Measurements from ENCODE around the gene SMIM10L2A. TPM values are rescaled to one million over a fixed set of nuclear protein-coding genes. Genes with fewer than 3 reads are reported as not detected.
A peak's percentile ranks its signal among the peaks of the same experiment; 100 is the strongest.
"Not testable (repeated sequence)": the region's sequence is repeated elsewhere in the genome, so short reads cannot be mapped to it uniquely, and the experiment has no call there.

SMIM10L2A gene
- total and polyA plus RNA-seq, 4 donors = 11.0 to 47.0 (median 28.0) TPM

DNA sequence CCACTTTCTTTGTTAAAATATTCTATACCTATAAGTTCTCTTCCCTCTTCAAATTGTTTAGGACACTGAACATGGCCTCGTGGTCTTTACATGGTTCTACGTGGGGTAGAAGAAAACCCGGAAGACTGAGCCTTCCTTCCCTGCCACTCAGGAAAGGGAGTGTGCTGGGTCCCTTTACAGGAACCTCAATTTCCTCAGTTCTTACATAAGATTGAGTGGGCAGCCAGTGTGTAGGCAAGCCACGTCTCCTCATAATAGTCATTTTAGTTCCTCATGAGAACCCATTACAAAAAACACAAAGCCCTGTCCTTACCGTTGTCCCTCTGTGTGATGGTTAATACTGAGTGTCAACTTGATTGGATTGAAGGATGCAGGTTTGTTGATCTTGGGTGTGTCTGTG, 28.7 kb upstream of the SMIM10L2A start:
- no peak for DNase-seq (ENCODE audit: low read depth in 4 of 6, low spot score in 6 of 6)
- H3K27me3 ChIP-seq (ENCODE audit: control insufficient read depth, insufficient read depth, low read length) = no peaks in the 10 kb centered on the region
- H3K36me3 ChIP-seq (ENCODE audit: control insufficient read depth, insufficient read depth, low read length) = no peaks in the 10 kb centered on the region
- H3K4me3 ChIP-seq (ENCODE audit: low read depth, low read length) = no peak overlapping the region
- no peak overlapping the region for H3K27ac ChIP-seq (ENCODE audit: low read depth, low read length)
- no peaks in the 10 kb centered on the region for H3K4me1 ChIP-seq (ENCODE audit: control insufficient read depth, insufficient read depth, low read length)
- H3K9me3 ChIP-seq (ENCODE audit: control insufficient read depth, insufficient read depth, low read length) = no peaks in the 10 kb centered on the region
- WGBS (ENCODE audit: insufficient coverage) = no CpG with 5 or more reads among the region's 5 CpGs

GRCh38 chrX:135395064-135395463, 26.7 kb upstream of the SMIM10L2A start:
- no peak for DNase-seq (ENCODE audit: low read depth in 4 of 6, low spot score in 6 of 6)

GRCh38 chrX:135396109-135396508, 25.6 kb upstream of the SMIM10L2A start:
- Histone ChIP-seq H3K36me3 (ENCODE audit: control insufficient read depth, insufficient read depth, low read length) (no peaks in the 10 kb centered on the region), H3K9me3 (ENCODE audit: control insufficient read depth, insufficient read depth, low read length) (no peaks in the 10 kb centered on the region), H3K4me1 (ENCODE audit: control insufficient read depth, insufficient read depth, low read length) (no peaks in the 10 kb centered on the region), H3K27me3 (ENCODE audit: control insufficient read depth, insufficient read depth, low read length) (no peaks in the 10 kb centered on the region), H3K27ac (ENCODE audit: low read depth, low read length) (no peak overlapping the region), H3K4me3 (ENCODE audit: low read depth, low read length) (no peak overlapping the region)
- WGBS (ENCODE audit: insufficient coverage) = no CpG with 5 or more reads among the region's 4 CpGs
- DNase-seq (ENCODE audit: low read depth in 4 of 6, low spot score in 6 of 6) = peak in 1 of 6 donors; percentile 3

More at GRCh38 chrX:135395064-135395463, 26.7 kb upstream of the SMIM10L2A start:
- Histone ChIP-seq H3K4me3 (ENCODE audit: low read depth, low read length) (no peak overlapping the region), H3K27me3 (ENCODE audit: control insufficient read depth, insufficient read depth, low read length) (no peaks in the 10 kb centered on the region), H3K27ac (ENCODE audit: low read depth, low read length) (no peak overlapping the region), H3K4me1 (ENCODE audit: control insufficient read depth, insufficient read depth, low read length) (no peaks in the 10 kb centered on the region), H3K36me3 (ENCODE audit: control insufficient read depth, insufficient read depth, low read length) (no peaks in the 10 kb centered on the region), H3K9me3 (ENCODE audit: control insufficient read depth, insufficient read depth, low read length) (no peaks in the 10 kb centered on the region)
- WGBS (ENCODE audit: insufficient coverage) = 75% methylated on average over 2 of the region's 6 CpGs

DNA sequence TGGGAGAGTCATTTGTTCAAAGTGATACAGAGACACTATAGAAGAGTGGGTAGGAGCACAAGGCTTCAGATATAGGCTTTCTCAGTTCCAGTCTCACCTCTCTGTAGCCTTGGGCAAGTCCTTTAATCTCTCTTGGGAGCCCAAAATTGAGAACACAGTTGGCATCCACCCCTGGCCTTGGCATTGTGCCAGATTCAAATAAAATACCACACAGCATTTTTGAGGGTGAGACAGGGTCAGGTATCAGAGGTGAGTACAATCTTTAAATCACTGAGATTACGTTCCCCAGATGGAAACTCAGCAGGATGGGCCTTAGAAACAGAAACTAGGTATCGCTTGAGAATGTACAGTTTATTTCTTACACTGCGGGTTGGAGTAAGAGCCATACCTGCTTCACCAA, 25.2 kb upstream of the SMIM10L2A start:
- no peak for DNase-seq (ENCODE audit: low read depth in 4 of 6, low spot score in 6 of 6)
- H3K27me3 ChIP-seq (ENCODE audit: control insufficient read depth, insufficient read depth, low read length) = no peaks in the 10 kb centered on the region
- no peaks in the 10 kb centered on the region for H3K4me1 ChIP-seq (ENCODE audit: control insufficient read depth, insufficient read depth, low read length)
- no peaks in the 10 kb centered on the region for H3K36me3 ChIP-seq (ENCODE audit: control insufficient read depth, insufficient read depth, low read length)
- no peak overlapping the region for H3K27ac ChIP-seq (ENCODE audit: low read depth, low read length)
- no peaks in the 10 kb centered on the region for H3K9me3 ChIP-seq (ENCODE audit: control insufficient read depth, insufficient read depth, low read length)
- WGBS (ENCODE audit: insufficient coverage) = 80% methylated on average over 1 of the region's 3 CpGs
- no peak overlapping the region for H3K4me3 ChIP-seq (ENCODE audit: low read depth, low read length)

- no peak for DNase-seq (ENCODE audit: low read depth in 4 of 6, low spot score in 6 of 6)
- no peak overlapping the region for H3K4me3 ChIP-seq (ENCODE audit: low read depth, low read length)
- no peaks in the 10 kb centered on the region for H3K27me3 ChIP-seq (ENCODE audit: control insufficient read depth, insufficient read depth, low read length)
- H3K27ac ChIP-seq (ENCODE audit: low read depth, low read length) = no peak overlapping the region
- no peaks in the 10 kb centered on the region for H3K4me1 ChIP-seq (ENCODE audit: control insufficient read depth, insufficient read depth, low read length)
- WGBS (ENCODE audit: insufficient coverage) = no CpG with 5 or more reads among the region's 2 CpGs
- no peaks in the 10 kb centered on the region for H3K9me3 ChIP-seq (ENCODE audit: control insufficient read depth, insufficient read depth, low read length)
- H3K36me3 ChIP-seq (ENCODE audit: control insufficient read depth, insufficient read depth, low read length) = no peaks in the 10 kb centered on the region
Measured at GRCh38 chrX:135397652-135398051, 24.1 kb upstream of the SMIM10L2A start.

- Histone ChIP-seq H3K27ac (ENCODE audit: low read depth, low read length) (no peak overlapping the region), H3K4me3 (ENCODE audit: low read depth, low read length) (no peak overlapping the region), H3K27me3 (ENCODE audit: control insufficient read depth, insufficient read depth, low read length) (peaks cover 2% of the 10 kb centered on the region), H3K4me1 (ENCODE audit: control insufficient read depth, insufficient read depth, low read length) (no peaks in the 10 kb centered on the region), H3K9me3 (ENCODE audit: control insufficient read depth, insufficient read depth, low read length) (no peaks in the 10 kb centered on the region), H3K36me3 (ENCODE audit: control insufficient read depth, insufficient read depth, low read length) (no peaks in the 10 kb centered on the region)
- DNase-seq (ENCODE audit: low read depth in 4 of 6, low spot score in 6 of 6) = no peak
Measured at GRCh38 chrX:135403374-135403773, 18.4 kb upstream of the SMIM10L2A start.

DNA sequence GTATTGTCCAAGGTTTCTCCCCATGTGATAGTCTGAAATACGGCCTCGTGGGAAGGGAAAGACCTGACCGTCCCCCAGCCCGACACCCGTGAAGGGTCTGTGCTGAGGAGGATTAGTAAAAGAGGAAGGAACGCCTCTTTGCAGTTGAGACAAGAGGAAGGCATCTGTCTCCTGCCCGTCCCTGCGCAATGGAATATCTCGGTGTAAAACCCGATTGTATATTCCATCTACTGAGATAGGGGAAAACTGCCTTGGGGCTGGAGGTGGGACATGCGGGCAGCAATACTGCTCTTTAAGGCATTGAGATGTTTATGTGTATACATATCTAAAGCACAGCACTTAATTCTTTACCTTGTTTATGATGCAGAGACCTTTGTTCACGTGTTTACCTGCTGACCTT, 15.3 kb upstream of the SMIM10L2A start:
- not testable (repeated sequence) for H3K9me3 ChIP-seq (ENCODE audit: control insufficient read depth, insufficient read depth, low read length); DNase-seq (ENCODE audit: low read depth in 4 of 6, low spot score in 6 of 6); H3K27ac ChIP-seq (ENCODE audit: low read depth, low read length); H3K36me3 ChIP-seq (ENCODE audit: control insufficient read depth, insufficient read depth, low read length); H3K27me3 ChIP-seq (ENCODE audit: control insufficient read depth, insufficient read depth, low read length); H3K4me1 ChIP-seq (ENCODE audit: control insufficient read depth, insufficient read depth, low read length); H3K4me3 ChIP-seq (ENCODE audit: low read depth, low read length)
- 14% methylated on average over 4 of the region's 12 CpGs for WGBS (ENCODE audit: insufficient coverage)

- H3K4me1 ChIP-seq (ENCODE audit: control insufficient read depth, insufficient read depth, low read length) = no peaks in the 10 kb centered on the region
- peaks cover 3% of the 10 kb centered on the region for H3K9me3 ChIP-seq (ENCODE audit: control insufficient read depth, insufficient read depth, low read length)
- H3K27me3 ChIP-seq (ENCODE audit: control insufficient read depth, insufficient read depth, low read length) = peaks cover 2% of the 10 kb centered on the region
- no peak for DNase-seq (ENCODE audit: low read depth in 4 of 6, low spot score in 6 of 6)
- no CpG with 5 or more reads among the region's 1 CpG for WGBS (ENCODE audit: insufficient coverage)
- H3K27ac ChIP-seq (ENCODE audit: low read depth, low read length) = no peak overlapping the region
- H3K36me3 ChIP-seq (ENCODE audit: control insufficient read depth, insufficient read depth, low read length) = no peaks in the 10 kb centered on the region
- H3K4me3 ChIP-seq (ENCODE audit: low read depth, low read length) = no peak overlapping the region
Measured at GRCh38 chrX:135408794-135409193, 12.9 kb upstream of the SMIM10L2A start.

GRCh38 chrX:135410861-135411627, 10.7 kb upstream of the SMIM10L2A start:
- H3K36me3 ChIP-seq (ENCODE audit: control insufficient read depth, insufficient read depth, low read length) = no peaks in the 10 kb centered on the region
- no peak overlapping the region for H3K27ac ChIP-seq (ENCODE audit: low read depth, low read length)
- H3K9me3 ChIP-seq (ENCODE audit: control insufficient read depth, insufficient read depth, low read length) = peaks cover 3% of the 10 kb centered on the region
- H3K27me3 ChIP-seq (ENCODE audit: control insufficient read depth, insufficient read depth, low read length) = peaks cover 2% of the 10 kb centered on the region
- H3K4me3 ChIP-seq (ENCODE audit: low read depth, low read length) = no peak overlapping the region
- no peaks in the 10 kb centered on the region for H3K4me1 ChIP-seq (ENCODE audit: control insufficient read depth, insufficient read depth, low read length)
- 70% methylated on average over 1 of the region's 2 CpGs for WGBS (ENCODE audit: insufficient coverage)
- DNase-seq (ENCODE audit: low read depth in 4 of 6, low spot score in 6 of 6) = no peak

- H3K4me3 ChIP-seq (ENCODE audit: low read depth, low read length) = no peak overlapping the region
- H3K4me1 ChIP-seq (ENCODE audit: control insufficient read depth, insufficient read depth, low read length) = no peaks in the 10 kb centered on the region
- no peak for DNase-seq (ENCODE audit: low read depth in 4 of 6, low spot score in 6 of 6)
- peaks cover 3% of the 10 kb centered on the region for H3K9me3 ChIP-seq (ENCODE audit: control insufficient read depth, insufficient read depth, low read length)
- H3K27ac ChIP-seq (ENCODE audit: low read depth, low read length) = no peak overlapping the region
- no peaks in the 10 kb centered on the region for H3K36me3 ChIP-seq (ENCODE audit: control insufficient read depth, insufficient read depth, low read length)
- peaks cover under 1% of the 10 kb centered on the region for H3K27me3 ChIP-seq (ENCODE audit: control insufficient read depth, insufficient read depth, low read length)
- 82% methylated on average over 2 of the region's 3 CpGs for WGBS (ENCODE audit: insufficient coverage)
Measured at GRCh38 chrX:135411893-135412292, 9.9 kb upstream of the SMIM10L2A start.
